Uterus (tissue), 2 donors: ENCODE data around the gene ADAMTS2.

Experiments used
- POLR2A ChIP-seq, 2 donors: fragments of 450-650 bp; IDR thresholded peaks; one replicate each; pipeline ENCODE4 v1.6.1; 2016; ENCODE audit warnings: antibody characterized with exemption in 2 of 2, mild to moderate bottlenecking in 1 of 2, moderate library complexity in 1 of 2
- TF ChIP-seq, protein P1 (sequence below), 4 experiments: fragments of 200-600 bp in 2 of 4; fragments of 450-650 bp in 2 of 4; sonication (generic) in 2 of 4; IDR thresholded peaks; one replicate each; pipeline ENCODE4 v1.5.1; 2016 to 2019; ENCODE audit warnings: antibody characterized with exemption in 4 of 4, mild to moderate bottlenecking in 2 of 4, moderate library complexity in 1 of 4

DNA sequence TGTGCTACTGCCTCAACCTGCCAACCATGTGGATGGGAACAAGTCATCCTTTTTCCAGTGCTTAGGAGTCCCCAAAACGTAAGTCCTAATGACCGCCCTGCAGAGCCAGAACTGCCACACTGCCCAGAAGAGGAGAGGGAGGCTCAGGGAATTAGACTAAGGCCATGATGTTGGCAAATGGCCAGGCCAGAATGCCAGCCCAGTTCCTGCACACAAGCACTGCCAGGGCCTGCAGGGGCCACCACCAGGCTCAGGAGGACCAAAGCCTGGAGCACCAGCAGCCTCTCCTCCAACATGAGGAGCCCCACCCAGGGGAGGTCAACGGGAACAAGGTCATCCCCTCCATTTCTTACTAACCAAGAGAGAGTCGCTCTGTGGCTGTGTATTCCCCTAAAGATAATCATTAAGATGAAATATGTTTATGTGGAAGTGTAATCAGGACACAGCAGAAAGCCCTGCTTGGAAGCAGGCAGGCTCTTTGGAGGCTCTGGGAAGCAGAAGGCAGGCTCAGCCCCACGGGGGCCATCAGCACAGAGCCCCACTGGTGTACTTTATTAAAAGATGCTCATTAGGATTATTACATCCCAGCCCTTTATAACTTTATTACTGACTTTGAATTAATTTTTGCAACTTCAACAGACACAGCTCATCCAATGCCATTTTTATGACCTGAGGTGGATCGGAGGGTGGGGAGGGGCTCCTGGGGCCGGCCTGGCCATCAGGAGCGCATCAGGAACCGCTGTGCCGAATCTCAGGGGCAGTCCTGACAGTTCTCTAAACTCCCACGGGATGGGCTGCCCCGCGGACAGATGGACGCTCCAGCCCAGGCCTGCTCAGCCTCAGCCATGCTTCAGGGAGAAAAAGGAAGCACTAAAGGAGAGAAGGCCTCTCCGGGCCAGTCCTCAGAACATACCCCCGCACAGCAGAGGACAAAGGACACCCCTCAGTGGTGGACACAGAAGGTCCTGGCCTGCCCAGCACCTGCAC, 127.0 kb downstream of the ADAMTS2 start:
- TF ChIP-seq, protein P1, sequence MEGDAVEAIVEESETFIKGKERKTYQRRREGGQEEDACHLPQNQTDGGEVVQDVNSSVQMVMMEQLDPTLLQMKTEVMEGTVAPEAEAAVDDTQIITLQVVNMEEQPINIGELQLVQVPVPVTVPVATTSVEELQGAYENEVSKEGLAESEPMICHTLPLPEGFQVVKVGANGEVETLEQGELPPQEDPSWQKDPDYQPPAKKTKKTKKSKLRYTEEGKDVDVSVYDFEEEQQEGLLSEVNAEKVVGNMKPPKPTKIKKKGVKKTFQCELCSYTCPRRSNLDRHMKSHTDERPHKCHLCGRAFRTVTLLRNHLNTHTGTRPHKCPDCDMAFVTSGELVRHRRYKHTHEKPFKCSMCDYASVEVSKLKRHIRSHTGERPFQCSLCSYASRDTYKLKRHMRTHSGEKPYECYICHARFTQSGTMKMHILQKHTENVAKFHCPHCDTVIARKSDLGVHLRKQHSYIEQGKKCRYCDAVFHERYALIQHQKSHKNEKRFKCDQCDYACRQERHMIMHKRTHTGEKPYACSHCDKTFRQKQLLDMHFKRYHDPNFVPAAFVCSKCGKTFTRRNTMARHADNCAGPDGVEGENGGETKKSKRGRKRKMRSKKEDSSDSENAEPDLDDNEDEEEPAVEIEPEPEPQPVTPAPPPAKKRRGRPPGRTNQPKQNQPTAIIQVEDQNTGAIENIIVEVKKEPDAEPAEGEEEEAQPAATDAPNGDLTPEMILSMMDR (IDR thresholded peaks at IDR 0.05): no peak
- TF ChIP-seq POLR2A (IDR thresholded peaks at IDR 0.05): no peak
